HG02588 (cell line): ENCODE data around the gene SOX8.

Experiments
- ATAC-seq: cut with Tn5 transposase; IDR thresholded peaks from one replicate; pipeline ENCODE4 v1.9.1; 2021; ENCODE audit warnings: mild to moderate bottlenecking, moderate library complexity; ENCODE audit not compliant: unreplicated experiment

SOX8 gene

DNA sequence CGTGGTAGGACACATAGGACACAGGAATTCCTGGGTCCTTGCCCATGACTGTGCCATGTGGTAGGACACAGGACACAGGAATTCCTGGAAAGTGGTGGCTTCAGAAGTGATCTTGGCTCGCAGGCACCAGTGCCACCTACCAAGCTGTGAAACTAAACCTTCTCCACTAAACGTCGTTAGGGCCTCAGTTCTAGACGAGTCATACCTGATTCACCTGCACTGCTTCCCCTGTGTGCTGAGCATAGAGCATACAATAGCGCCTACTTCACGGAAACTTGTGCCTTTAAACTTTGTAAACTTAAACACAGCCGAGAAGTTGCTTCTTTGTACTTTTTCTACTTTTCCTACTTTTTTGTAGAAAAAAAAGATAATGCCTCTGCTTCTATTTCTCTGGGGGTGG is 4.8 kb downstream of the SOX8 start:
- no peak for ATAC-seq

DNA sequence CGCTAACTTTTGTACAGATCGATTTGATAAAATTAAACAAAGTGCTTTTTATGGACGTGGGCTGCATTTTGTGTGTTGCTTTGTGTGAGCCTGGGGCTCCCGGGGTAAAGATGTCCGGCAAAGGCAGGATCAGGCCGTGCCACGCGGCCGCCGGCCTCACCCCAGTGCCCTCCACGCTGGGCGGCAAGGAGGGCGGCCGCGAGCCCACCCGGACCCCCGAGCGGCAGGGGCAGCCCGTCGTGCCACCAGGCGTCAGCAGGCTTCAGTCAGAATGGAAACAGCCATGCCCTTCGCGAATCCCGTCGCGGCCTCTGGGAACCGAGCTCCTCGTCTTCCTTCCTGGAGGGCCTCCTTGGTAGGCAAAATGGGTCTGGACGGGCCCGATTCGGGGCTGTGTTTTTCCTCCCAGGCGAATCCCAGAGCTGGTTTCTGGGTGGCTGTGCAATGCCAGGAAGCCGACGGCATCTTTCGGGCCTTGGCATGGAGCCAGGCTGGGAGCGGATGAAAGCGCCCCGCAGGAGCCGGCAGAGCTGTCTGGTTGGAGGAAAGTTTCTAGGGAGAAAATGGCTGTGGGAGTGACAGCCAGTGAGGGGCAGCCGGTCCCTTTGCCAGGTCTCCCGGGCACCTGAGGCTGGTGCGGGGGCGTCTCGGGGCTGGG is 5.5 kb downstream of the SOX8 start:
- ATAC-seq, result no peak

DNA sequence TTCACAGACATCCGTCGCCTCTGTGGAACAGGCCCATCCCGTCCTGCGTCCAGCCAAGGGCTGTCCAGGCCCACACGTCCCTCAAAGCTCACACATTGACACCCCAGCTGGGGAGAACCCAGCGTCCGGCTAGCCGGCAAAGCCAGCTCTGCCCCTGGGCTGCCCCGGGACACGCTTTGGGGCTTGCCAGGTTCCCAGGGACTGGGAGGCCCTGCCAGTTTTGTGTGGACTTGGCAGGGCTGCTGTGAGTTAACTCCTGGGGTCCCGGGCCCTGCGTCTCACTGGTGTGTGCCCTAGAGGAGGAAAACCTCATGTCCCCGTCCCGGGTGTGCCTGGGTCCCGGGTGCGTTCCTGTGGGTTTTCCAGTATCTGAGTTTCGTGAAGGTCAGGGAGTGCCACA is 6.3 kb downstream of the SOX8 start:
- ATAC-seq, result no peak

DNA sequence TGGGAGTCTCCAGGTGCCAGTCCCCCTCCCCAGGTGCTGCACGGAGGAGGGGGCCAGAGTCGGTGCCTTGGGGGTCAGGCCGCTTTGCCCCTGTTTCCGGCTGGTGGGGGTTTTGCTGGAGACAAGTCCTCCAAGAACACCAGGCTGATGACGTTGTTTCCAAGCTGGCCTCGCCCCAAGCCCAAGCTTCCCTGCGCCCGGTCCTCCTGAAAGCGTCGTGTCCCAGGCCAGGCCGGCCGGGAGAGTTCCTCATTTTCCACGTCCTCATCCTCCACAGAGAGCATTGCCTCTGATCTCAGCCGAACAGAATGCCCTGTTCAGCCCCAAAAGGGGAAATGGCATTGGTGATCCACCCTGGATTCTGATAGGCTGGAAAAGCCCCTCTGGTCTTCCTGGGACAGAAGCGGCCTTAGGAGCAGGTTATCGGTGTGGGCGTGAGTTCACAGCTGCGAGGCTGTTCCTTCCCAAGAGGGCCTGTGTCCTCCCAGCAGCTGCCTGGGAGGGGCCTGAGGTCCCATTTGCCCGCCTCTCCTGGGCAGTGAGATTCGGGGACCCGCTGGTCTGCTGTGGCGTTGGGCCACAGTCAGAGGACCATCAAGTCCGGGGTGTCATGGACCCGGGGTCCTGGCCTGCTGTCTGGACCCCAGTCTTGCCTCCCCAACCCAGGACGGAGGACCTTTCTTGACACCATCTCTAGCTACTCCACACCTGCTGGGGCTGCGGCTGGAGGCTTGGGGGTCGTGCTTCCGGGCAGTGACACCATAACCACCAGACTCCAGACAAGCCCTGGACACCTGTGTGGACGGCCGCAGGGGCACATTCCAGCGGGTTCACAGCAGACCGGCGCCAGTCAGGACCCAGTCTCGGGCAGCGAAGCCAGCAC is 7.1 kb downstream of the SOX8 start:
- ATAC-seq, result no peak

DNA sequence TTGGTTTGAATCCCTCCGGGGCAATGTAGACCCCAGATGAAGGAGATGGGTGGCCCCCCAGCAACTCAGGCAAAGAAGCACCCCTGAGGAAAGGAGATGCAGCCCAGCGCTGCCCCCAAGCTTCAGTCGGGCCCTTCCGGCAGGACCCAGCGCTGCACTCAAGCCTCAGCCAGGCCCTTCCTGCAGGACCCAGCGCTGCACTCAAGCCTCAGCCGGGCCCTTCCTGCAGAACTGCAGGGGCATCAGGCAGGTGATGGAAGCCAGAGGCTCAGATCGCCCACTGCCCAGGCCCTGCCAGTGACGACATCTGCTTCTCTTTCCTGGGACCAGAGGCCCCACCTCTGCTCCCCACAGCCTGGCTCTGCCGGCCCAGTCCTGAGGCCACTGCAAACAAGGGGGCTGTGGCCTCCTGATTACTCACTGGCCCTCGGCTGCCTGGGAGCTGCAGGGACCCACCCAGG is 7.8 kb downstream of the SOX8 start:
- no peak for ATAC-seq

DNA sequence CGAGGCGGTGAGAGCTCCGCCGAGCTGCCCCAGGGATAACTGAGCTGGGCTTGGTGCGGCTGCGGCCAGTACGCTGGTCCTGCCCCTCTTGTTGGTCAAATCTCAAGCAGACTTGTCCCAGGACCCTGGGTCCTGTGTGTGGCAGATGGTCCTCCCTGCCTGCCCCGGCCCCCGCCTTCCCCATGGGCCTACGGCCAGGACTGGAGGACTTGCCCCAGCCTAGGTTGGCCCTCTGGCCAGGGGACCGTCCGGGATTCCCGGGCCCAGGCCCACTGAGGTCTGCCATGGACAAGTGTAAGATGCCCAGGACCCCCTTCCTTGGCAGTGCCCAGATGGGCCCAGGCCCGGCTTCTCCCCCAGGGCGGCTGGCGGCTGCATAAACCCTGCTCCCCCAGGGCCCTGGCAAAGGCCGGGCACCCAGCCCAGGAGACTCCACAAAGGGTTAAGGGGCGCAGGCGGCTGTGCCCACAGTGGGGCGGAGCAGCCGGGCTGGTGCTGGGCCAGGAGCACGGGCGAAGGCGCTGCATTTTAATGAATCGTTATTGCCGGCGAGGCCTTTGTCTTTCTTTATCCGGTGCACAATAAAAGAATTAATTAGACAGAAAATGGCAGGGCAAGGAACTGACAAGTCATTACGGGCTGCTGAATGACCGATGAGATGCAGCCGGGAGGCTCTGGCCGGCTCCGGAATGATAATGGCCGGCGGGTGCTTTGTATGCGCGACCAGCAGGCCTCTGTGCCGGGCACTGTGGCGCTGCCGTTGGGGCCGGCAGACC is 9.1 kb downstream of the SOX8 start:
- no peak for ATAC-seq

DNA sequence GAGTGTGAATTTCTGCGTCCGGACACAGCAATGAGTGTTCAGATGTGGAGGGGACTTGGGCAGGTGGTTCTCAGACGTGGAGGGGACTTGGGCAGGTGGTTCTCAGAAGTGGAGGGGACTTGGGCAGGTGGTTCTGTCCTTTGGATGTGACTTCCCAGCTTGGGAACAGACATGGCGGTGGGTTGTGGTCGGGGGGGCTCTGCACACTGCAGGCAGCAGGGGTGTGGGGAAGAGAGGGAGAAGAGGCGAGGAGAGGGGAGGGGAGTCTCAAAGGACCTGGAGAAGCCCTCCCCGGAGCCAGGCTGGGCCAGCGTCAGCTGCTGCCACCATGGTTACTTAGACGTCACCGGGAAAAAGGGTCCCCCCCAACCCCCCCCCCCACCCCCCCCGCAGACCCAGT is 9.8 kb downstream of the SOX8 start:
- ATAC-seq, result no peak

DNA sequence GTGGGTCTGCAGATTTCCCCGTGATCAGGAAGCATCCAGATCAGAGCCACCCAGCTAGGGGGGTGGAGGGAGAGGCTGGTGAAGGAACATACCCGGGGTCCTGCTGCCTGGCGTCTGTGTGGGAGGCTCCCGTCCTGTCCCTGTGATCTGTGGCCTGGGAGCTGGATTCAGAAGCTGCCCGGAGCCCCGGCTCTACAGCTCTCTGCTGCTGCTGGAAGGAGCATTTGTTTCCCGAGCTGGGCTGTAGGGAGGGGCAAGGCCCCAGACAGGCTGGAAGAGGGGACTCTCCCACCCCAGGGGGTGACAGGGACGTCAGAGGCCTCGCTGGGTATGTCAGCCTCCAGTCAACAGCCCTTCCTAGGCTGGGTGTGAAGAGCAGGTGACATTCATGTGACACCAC is 10.2 kb downstream of the SOX8 start:
- ATAC-seq, result no peak

DNA sequence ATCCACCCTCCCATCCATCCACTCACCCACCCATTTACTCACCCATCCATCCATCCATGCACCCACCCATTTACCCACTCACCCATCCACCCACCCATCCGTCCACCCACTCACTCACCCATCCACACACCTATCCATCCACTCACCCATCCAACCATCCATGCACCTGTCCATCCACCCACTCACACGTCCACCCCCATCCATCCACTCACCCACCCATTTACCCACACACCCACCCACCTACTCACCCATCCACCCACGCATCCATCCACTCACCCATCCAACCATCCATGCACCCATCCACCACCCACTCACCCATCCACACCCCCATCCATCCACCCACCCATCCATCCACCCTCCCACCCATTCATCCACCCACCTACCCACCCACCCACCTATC is 12.2 kb downstream of the SOX8 start:
- no peak for ATAC-seq

DNA sequence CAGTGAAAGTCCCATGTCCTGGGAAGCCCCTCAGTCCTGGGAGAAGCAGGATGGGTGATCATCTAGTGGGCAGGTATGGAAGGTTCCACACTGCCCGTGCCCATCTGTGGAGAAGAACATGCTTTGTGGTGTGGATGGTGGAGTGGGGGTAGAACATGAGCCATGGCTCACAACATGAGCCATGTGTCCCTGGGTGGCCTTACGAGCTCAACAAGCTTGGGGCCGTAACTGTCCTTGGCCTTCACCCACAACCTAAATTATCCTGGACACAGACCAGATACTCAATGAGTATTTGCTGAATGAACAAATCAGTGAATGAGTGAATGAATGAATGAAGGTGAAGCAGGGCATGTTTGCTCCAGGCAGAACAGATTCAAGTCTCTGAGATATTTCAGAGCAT is 13.5 kb downstream of the SOX8 start:
- ATAC-seq, result no peak

DNA sequence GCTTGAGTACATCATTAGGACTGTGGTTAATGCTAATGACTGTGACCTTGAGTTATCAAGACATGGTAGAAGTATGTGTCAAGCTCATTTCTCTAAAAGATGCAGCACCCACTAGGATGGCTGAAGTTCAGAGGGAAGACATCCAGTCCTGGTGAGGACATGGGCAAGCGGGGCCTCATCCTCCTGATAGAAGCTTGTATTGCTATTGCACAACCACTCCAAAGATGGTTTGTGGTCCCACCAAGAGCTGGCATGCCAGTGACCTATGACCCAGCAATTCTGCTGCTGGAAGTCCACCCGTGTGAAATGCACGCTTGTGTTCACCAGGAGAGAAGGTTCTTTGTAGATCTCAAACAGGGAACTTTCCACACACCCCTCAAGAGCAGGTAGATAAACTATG is 14.2 kb downstream of the SOX8 start:
- no peak for ATAC-seq

DNA sequence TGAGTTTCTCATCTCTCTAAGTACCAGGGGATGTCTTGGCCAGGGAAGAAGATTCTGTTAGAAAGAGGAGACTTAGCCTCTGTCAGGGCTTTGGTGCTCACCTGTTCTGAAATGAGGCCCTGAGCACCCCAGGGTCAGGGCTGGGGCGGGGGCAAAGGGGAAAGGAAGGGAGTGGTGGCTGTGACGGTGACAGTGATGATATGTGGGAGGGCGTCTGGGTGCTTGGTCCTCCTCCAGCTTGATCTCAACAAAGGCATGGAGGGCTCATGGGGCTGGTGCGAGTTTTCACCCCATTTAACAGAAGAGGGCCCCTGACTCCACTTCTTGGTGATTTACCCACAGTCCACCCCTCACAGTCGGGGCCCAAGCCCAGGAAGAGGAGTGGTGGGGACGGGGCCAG is 15.1 kb downstream of the SOX8 start:
- no peak for ATAC-seq

DNA sequence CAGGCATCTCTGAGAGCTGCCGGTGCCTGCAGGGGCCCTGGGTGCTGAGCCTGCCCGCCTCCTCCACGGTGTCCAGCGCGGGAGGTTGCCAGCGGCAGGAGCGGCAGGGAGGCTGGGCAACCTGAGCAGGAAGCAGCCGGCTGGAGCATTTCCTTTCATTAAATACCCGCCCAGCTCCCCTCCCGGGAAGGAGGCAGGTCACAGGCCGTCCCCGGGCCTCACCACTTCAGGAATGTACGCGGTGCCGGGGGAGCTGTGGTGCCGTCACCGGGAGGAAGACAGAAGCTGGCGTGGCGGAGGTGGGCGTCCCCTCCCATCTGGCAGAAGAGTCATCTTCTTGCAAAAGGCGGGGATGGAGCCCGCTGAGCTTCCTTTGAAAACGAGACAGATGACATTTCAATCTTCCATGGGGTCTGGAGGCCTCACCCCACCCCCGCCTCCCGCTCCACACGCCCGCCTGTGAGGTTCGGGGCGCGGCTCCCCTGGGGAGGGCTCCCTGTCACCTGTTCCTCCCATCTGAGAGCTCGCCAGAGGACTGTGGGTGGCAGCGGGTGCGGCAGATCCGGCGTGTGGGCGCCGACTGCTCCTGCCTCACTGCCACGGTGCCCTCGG is 16.0 kb downstream of the SOX8 start:
- ATAC-seq, result no peak

DNA sequence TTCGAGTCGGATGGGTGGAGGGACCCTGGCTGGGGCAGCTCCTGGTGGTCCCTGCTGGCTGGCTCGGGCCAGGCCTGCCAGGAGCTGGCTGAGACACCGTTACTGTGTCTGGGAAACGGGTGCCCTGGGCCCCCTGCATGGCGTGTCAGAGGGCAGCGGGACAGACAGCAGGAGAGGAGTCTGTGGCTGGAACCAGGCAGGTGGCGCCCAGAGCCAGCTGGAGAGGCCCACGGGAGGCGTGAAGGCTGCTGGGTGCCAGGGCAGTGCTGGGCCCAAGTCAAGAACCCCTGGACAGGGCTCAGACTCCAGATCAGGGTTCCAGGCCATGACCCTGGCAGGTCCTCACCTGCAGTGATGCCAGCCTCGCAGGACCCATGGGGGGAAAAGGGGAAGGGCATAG is 16.6 kb downstream of the SOX8 start:
- no peak for ATAC-seq

DNA sequence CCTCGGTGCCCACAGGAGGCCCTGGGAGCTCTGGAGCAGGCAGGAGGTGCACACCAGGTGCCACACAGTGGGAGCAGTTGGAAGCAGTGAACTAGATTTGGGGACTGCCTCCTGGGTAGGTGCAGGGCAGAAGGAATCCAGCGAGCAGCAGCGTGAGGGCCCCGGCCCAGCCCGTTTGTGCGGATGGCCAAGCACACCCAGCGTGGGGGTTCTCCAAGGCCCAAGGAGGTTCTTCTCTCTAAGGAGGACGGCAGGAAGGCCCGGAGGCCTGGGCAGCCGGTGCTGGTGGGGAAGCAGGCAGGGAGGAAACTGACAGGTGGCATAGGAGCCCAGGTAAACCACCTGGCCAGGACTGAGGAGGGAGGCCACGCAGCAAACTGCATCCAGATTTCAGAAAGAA is 17.0 kb downstream of the SOX8 start:
- ATAC-seq, result no peak

DNA sequence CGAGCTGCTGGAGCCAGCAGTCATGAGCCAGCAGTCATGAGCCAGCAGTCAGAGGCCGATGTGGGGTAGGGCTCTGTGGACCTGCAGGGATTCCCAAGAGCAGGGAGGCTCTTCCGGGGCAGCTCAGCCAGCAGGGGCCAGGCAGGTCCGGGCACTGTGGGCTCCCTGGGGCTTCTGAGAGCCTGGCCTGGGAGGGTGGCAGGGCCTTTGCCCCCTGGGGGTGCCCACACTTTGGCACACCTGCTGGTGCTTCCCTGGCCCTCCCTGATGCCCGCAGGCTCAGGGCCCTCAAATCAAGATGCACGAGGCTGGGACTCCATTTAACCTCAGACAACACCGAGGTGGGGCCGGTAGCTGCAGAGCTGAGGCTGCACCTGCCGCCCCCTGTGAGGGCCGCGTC is 18.1 kb downstream of the SOX8 start:
- ATAC-seq, result no peak

DNA sequence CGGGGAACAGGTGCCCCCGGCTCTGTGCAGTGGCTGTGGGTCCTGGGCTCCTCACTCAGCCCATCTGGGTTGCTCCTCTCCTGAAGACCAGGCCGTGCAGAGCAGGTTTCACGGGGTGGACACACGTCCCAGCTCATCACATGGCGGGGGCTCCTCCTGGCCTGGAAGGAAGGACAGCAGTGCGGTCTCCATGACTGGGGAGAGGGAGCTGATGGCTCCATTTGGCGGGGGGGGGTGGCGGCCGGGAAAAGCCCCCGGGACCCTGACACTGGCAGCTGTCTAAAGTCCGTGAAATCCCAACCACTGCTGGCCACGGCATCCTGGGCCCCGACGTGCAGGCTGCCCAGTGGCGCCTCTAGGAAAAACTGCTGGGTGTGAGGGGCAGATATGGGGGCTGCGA is 19.0 kb downstream of the SOX8 start:
- no peak for ATAC-seq

DNA sequence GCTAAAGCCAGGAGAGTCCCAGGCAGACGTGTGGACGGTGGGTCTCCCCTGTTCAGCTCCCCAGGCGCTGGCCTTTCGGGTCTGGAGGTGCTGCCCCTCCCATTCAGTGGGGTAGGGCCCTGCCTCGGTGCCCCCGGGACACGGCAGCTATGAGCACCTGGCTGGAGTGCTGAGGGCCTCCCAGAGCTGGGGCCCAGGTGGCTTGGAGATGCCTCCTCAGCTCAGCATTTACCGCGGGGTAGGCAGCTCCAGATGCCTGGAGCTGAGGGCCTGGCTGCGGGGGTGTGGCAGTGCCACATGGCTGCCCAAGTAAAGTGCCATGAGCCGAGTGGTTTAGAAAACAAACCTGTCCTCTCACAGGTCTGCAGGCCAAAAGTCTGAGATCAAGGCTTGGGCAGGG is 19.5 kb downstream of the SOX8 start:
- no peak for ATAC-seq

DNA sequence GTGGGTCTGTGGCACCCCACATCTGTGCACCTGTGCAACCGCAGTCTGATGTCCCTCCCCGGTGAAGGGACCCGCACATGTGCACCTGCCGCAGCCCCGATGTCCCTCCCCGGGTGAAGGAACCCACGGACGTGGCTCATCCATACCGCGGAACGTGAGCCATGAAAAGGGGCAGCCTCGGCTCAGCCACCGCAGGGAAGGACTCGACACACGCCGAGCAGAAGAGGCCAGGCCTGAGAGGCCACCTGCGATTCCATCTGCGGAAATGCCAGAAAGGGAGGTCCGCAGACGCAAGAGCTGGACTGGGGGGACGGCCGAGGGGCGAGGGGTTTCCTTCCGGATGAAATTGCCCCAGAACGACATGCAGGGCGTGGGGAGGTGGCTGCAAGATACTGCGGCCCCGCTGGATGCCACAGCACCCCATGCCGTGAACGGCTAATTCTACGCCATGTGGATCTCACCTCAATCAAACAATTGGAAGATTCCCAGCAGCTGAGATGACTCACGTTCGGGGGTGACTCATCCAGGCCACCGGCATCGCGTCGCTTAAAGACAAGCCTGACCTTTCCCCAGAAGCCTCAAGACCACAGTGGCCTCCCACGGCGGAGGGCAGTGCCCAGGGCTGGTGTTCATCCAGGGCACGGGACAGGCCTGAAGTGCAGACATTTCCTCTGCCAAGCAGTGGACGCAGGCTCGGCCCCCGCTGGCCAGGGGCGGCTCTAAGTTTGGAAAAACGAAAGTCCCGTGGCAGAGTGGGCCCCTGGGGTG is 21.0 kb downstream of the SOX8 start:
- ATAC-seq, result no peak
